ENCODE data around the gene PPBP.

PPBP gene, protein sequence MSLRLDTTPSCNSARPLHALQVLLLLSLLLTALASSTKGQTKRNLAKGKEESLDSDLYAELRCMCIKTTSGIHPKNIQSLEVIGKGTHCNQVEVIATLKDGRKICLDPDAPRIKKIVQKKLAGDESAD

DNA sequence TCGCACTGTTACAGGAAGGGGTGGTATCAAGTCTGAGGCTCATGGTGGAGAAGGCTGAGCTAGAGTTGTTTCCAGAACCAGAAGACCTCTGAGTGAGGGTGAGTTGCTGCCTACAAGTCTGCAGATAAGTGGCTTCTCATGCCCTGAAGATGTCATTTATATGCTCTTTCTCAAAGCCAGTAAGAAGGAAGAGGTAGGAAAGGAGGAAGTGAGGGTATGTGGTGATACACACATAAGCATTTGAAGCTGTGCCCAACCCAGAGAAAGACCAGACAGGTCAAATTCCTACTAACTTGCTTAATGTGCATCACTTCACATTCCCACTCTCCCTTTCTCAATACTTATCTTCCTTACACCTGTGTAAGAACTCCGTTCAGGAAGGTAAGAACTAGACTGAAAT, at the start of gene PPBP:
Gene PPBP, minus strand, starts transcription at position 130 of the 400 bp plus-strand sequence. Its CDS starts 87 bp downstream, at position 43.
- Histone ChIP-seq H3K4me1 (ENCODE audit: insufficient read depth, low read length) (peaks cover 27% of the 10 kb centered on the region), H3K9me3 (ENCODE audit: control insufficient read depth, insufficient read depth, low read length) (peaks cover 5% of the 10 kb centered on the region; the same call in 1 of the 2 replicates), H3K9ac (ENCODE audit: low read depth, low read length) (no peak within 1 kb of the TSS), H3K36me3 (ENCODE audit: insufficient read depth, low read length) (no peaks in the 10 kb centered on the region; the same call in 1 of the 2 replicates)

DNA sequence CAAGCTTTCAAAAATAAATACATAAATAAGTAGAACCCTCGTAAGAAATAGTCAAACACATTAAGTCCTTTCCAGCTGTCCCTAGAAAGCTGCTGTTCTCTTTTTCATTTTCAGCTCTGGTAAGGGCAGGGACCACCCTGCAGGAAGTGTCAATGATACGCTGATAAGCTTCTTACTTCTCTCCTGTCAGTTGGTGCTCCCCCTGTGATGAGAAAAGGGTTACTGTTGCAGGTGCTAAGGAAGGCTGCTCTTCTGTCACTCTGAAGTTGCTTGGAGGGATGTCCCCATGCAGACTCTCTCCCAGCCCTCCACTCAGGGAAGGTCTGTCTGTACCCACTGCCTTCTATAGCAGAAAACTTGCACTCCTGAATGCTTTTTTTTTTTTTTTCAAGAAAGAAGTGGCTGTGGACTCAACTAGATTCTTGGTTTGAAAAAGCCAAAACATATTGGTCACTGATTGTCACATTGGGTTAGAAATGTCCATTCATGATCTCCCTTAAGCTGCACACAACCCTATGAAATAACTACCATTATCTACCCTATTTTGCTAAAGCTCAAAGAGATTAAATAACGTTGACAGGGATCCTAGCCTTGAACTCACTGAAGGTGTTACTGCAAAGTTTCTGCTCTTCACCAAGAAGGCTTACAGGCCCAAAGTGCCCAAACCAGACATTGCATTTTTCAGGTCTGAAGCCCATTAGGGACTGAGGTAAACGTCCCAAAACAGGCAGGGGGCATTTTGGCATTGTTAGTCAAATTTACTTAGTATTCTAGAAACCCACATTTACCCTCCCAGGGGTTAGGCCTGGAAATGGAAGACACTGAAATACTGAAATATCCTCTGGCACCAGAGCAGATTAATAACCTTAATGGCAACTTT, 49.3 kb upstream of the PPBP start:
- no peaks in the 10 kb centered on the region for H3K36me3 ChIP-seq (ENCODE audit: insufficient read depth, low read length)
- no peaks in the 10 kb centered on the region for H3K9me3 ChIP-seq (ENCODE audit: control insufficient read depth, insufficient read depth, low read length)
- peaks cover 10% of the 10 kb centered on the region; the same call in 1 of the 2 replicates for H3K4me1 ChIP-seq (ENCODE audit: insufficient read depth, low read length)
- H3K9ac ChIP-seq (ENCODE audit: low read depth, low read length) = peak overlapping the region; percentile 83

DNA sequence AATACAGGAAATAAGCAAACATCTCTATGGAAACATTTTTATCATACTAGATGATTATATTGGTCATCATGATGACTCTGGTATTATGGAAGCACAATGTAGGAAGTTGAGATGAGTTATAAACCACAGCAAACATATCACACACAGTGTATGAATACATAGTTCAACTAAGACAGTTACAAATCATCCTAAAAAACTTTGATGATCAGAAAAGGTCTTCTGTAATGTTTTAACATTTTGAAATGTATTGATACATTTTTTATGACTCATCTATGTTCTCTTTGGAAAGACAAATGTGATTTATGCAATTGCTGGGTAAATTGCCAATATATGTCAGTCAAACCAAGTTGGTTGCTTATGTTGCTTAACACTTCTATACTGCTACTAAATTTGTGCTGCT, 45.7 kb upstream of the PPBP start:
- no peaks in the 10 kb centered on the region for H3K36me3 ChIP-seq (ENCODE audit: insufficient read depth, low read length)
- H3K9me3 ChIP-seq (ENCODE audit: control insufficient read depth, insufficient read depth, low read length) = no peaks in the 10 kb centered on the region
- peaks cover 10% of the 10 kb centered on the region; the same call in 1 of the 2 replicates for H3K4me1 ChIP-seq (ENCODE audit: insufficient read depth, low read length)
- no peak overlapping the region for H3K9ac ChIP-seq (ENCODE audit: low read depth, low read length)

DNA sequence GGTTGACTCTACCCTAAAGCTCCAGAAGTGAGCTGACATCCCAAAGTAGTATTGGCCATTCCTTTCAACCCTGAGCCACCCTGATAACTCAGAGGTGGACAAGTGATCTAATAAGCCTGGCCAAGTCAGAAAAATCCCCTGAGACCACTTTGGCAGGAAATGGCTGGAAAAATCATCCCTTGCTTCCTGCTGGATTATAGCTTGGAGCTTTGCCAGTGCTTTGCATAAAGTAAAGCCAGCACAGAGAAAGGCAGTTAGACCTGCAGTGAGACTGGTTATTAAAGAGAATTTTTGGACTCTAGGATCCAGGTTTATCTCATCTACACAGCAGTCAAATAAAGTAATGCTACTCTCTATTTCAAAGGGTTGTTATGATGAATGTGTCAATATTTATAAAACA, 44.1 kb upstream of the PPBP start:
- Histone ChIP-seq H3K4me1 (ENCODE audit: insufficient read depth, low read length) (peaks cover 2% of the 10 kb centered on the region; the same call in 1 of the 2 replicates), H3K36me3 (ENCODE audit: insufficient read depth, low read length) (no peaks in the 10 kb centered on the region), H3K9ac (ENCODE audit: low read depth, low read length) (no peak overlapping the region), H3K9me3 (ENCODE audit: control insufficient read depth, insufficient read depth, low read length) (no peaks in the 10 kb centered on the region)

DNA sequence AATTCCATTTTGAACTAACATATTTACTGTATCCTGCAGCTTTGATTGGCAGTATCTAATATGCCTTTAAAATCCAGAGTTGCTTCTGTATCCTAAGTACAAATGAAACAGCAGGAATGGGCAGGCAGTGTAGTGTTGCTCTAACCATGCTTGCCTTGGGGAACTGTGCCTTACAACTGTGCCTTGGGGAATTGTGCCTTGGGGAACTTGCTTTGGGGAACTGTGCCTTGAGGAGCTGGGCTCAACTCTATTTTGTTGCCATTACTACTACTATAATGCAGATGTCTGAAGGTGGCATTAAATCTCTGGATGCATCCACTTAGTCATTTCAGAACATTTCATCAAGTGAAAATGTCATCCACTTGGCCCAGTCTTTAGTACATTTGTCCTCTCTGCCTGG, 43.6 kb upstream of the PPBP start:
- Histone ChIP-seq H3K9me3 (ENCODE audit: control insufficient read depth, insufficient read depth, low read length) (no peaks in the 10 kb centered on the region), H3K4me1 (ENCODE audit: insufficient read depth, low read length) (no peaks in the 10 kb centered on the region)

DNA sequence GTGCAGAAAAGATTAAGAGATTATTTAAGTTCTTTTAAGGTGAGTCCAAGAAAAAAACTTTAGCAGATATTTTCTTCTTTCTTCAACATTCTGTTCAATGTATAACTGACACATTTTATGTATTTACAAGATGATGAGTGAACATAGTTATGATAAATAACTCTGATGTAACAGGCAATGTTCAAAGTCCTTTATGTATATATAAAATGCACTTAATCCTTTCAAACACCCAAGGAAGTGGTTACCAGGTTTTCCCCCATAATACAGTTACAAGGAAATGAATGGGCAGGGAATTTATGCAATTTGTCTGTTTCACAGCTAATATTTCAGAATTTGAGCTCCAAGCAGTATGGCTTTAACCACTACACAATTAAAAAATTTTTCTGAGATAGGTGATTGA, 42.3 kb upstream of the PPBP start:
- peaks cover 2% of the 10 kb centered on the region; the same call in 1 of the 2 replicates for H3K9me3 ChIP-seq (ENCODE audit: control insufficient read depth, insufficient read depth, low read length)
- H3K36me3 ChIP-seq (ENCODE audit: insufficient read depth, low read length) = no peaks in the 10 kb centered on the region
- no peaks in the 10 kb centered on the region for H3K4me1 ChIP-seq (ENCODE audit: insufficient read depth, low read length)
- H3K9ac ChIP-seq (ENCODE audit: low read depth, low read length) = no peak overlapping the region

More for the DNA sequence above, 43.6 kb upstream of the PPBP start:
- no peak overlapping the region for H3K9ac ChIP-seq (ENCODE audit: low read depth, low read length)
- H3K36me3 ChIP-seq (ENCODE audit: insufficient read depth, low read length) = no peaks in the 10 kb centered on the region

DNA sequence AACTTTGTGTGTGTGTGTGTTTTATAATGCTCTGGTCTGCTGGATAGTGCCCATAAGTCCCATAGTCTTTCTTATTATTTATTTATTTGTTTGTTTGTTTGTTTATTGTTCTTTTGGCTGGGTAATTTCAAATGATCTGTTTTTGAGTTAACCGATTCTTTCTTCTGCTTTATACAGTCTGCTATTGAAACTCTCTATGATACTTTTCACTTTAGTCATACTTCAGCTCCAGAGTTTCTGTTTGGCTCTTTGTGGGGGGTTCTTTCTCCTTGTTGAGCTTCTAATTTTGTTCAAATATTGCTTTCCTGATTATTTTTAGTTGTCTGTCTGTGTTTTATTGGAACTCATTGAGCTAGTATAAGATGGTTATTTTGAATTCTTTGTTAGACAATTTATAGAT, 40.5 kb upstream of the PPBP start:
- Histone ChIP-seq H3K36me3 (ENCODE audit: insufficient read depth, low read length) (no peaks in the 10 kb centered on the region), H3K9me3 (ENCODE audit: control insufficient read depth, insufficient read depth, low read length) (peaks cover 2% of the 10 kb centered on the region; the same call in 1 of the 2 replicates), H3K9ac (ENCODE audit: low read depth, low read length) (no peak overlapping the region), H3K4me1 (ENCODE audit: insufficient read depth, low read length) (no peaks in the 10 kb centered on the region)

DNA sequence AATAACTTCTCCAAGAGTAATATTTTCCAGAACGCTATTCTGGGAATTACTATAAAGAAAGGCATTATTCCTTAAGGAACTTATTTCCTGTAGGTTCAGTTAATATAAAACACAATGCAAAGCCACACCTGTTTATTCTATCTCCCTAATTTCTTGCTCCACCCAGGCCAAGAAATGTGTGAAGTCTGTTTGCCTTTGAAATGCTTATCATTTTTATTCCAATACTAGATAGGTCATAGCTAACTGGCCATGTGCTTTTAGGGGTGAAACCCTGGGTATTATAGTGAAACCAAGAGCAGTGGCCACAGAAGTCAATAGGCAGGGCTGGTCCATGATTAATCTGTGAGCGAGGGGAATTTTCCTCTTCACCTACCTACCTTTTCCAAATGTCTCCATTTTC, 35.7 kb upstream of the PPBP start:
- Histone ChIP-seq H3K4me1 (ENCODE audit: insufficient read depth, low read length) (no peaks in the 10 kb centered on the region), H3K36me3 (ENCODE audit: insufficient read depth, low read length) (no peaks in the 10 kb centered on the region), H3K9ac (ENCODE audit: low read depth, low read length) (no peak overlapping the region), H3K9me3 (ENCODE audit: control insufficient read depth, insufficient read depth, low read length) (peaks cover 2% of the 10 kb centered on the region; the same call in 1 of the 2 replicates)

DNA sequence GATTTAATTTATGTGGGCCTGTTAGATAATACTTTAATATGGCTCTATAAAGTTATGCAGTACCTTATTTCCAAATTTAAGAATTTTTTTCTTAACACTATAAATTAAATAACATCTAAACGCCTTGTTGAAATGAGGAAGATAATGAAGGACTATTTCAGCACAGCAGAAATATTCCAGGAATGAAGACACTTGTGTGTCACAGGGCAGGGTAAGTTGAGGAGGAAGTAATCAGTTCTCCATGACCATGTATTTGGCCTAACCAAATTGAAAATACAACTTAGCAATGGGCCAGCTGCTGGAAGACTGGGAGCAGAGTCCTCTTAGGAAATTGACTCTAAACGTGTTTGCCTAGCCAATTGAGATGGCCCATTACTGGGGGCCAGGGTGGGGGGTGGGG, 33.6 kb upstream of the PPBP start:
- H3K4me1 ChIP-seq (ENCODE audit: insufficient read depth, low read length) = peaks cover 2% of the 10 kb centered on the region; the same call in 1 of the 2 replicates
- H3K36me3 ChIP-seq (ENCODE audit: insufficient read depth, low read length) = no peaks in the 10 kb centered on the region
- H3K9ac ChIP-seq (ENCODE audit: low read depth, low read length) = no peak overlapping the region
- H3K9me3 ChIP-seq (ENCODE audit: control insufficient read depth, insufficient read depth, low read length) = peaks cover 2% of the 10 kb centered on the region; the same call in 1 of the 2 replicates

DNA sequence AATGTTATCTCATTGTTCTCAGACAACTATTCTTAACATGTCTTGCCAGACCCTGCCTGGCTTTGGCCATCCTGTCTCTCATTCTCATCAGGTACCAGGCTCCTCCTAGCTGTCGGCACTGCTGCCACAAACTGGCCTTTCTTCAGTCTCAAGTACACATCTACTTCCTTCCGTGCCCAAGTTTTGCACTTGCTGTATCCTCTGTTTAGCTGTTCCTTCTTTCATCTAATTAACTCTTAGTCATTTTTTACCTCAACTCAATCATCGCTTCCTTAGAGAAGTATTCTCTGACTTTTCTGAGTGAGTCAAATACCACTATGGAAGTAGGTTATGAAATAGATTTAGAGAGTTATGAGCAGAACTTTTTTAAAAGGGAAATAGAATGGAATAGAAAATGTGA, 30.8 kb upstream of the PPBP start:
- Histone ChIP-seq H3K4me1 (ENCODE audit: insufficient read depth, low read length) (peaks cover 15% of the 10 kb centered on the region), H3K36me3 (ENCODE audit: insufficient read depth, low read length) (no peaks in the 10 kb centered on the region)

DNA sequence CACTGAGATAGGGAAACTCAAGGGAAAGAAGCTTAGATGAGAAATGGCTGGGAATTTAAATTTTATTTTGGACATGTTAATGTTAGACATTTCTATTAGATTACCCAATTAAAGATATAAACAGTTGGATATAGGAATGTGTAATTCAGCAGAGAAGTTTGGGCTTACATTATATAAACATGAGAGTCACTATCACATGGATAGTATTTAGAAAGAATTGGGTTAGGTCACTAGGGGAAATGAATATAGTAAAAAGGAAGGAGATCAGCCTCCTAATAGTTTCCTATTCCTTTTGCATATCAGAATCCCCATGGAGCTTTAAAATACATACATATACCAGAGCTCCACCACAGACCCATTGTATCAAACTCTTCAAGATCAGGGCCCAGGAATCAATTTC, 30.1 kb upstream of the PPBP start:
- peaks cover 15% of the 10 kb centered on the region for H3K4me1 ChIP-seq (ENCODE audit: insufficient read depth, low read length)
- no peaks in the 10 kb centered on the region; the same call in 1 of the 2 replicates for H3K9me3 ChIP-seq (ENCODE audit: control insufficient read depth, insufficient read depth, low read length)
- H3K9ac ChIP-seq (ENCODE audit: low read depth, low read length) = no peak overlapping the region
- no peaks in the 10 kb centered on the region for H3K36me3 ChIP-seq (ENCODE audit: insufficient read depth, low read length)

More for the DNA sequence above, 30.8 kb upstream of the PPBP start:
- Histone ChIP-seq H3K9me3 (ENCODE audit: control insufficient read depth, insufficient read depth, low read length) (no peaks in the 10 kb centered on the region; the same call in 1 of the 2 replicates), H3K9ac (ENCODE audit: low read depth, low read length) (no peak overlapping the region)

DNA sequence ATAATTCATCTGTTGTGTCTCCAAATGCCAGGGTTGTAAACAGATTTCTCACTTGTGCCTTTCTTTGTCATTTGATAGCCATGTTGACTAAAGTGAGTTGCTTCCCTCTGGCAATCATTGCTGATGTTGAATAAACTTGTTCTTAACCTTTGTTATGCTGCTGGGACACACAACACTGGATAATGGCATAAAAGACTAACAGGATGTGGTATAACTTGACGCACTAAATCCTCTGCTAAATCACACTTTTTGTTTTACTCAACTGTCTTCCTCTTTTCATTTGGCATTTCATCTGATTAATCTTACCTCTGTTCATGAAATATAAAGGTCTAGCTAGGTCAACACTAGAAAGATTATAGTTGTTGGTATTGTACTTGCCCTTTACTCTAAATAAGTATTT, 28.1 kb upstream of the PPBP start:
- H3K9ac ChIP-seq (ENCODE audit: low read depth, low read length) = no peak overlapping the region
- H3K36me3 ChIP-seq (ENCODE audit: insufficient read depth, low read length) = no peaks in the 10 kb centered on the region
- peaks cover 15% of the 10 kb centered on the region for H3K4me1 ChIP-seq (ENCODE audit: insufficient read depth, low read length)

DNA sequence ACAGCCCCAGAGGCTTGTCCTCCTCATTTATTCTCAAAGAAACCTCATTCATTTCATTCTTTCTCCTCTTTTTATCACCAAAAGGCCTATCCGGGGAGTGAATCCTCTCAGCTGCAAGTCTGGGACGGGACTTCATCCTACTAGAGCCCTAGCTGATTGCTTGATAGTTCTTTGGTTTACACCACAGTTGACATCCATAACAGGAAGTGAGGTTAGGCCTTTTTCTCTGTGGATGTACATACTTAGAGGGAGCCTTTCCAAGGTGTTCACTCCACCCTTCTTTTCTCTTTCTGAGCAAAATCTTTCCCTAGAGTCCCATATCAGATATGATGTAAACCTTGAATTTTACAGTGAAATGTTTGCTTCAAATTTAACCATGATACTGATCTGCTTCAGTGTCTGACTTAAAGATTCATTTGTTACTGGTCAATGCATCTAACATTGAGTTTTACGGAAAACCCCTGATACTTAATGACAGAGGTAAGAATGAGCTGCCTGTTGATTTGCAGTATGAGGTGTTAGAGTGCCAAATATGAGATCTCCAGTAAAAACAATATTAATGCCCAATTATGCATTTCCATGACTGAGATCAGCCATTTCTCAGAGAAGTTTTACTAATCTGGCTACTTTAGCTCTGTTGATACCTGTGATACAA, 27.3 kb upstream of the PPBP start:
- H3K36me3 ChIP-seq (ENCODE audit: insufficient read depth, low read length) = no peaks in the 10 kb centered on the region
- peaks cover 15% of the 10 kb centered on the region for H3K4me1 ChIP-seq (ENCODE audit: insufficient read depth, low read length)
- no peak overlapping the region for H3K9ac ChIP-seq (ENCODE audit: low read depth, low read length)
- no peaks in the 10 kb centered on the region; the same call in 1 of the 2 replicates for H3K9me3 ChIP-seq (ENCODE audit: control insufficient read depth, insufficient read depth, low read length)

More for the DNA sequence above, 28.1 kb upstream of the PPBP start:
- H3K9me3 ChIP-seq (ENCODE audit: control insufficient read depth, insufficient read depth, low read length) = no peaks in the 10 kb centered on the region; the same call in 1 of the 2 replicates

DNA sequence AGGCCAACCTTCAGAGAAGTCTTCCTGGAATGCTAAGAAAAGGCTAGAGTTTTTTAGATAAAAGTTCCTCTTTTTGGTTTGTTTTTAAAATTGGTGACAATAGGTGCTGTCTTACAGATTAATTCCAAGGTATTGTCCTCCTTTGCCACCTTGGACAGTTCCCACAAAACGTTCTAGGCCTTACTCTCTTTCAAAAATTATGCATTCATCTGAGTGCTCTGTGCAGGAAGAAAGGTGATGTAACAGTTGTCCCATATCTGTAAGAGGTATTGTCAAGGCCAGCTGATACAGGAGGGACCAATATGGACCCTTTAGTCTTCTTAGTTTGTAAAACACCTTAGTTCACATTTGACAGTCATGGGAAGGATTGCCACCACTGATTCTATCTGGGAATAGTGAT, 26.3 kb upstream of the PPBP start:
- Histone ChIP-seq H3K9me3 (ENCODE audit: control insufficient read depth, insufficient read depth, low read length) (no peaks in the 10 kb centered on the region), H3K9ac (ENCODE audit: low read depth, low read length) (no peak overlapping the region), H3K4me1 (ENCODE audit: insufficient read depth, low read length) (peaks cover 15% of the 10 kb centered on the region), H3K36me3 (ENCODE audit: insufficient read depth, low read length) (no peaks in the 10 kb centered on the region)
